ENCODE measurements around the gene TRIM40.
"Not testable (repeated sequence)": the region's sequence is repeated elsewhere in the genome, so short reads cannot be mapped to it uniquely, and the experiment has no call there.

The TRIM40 gene

DNA sequence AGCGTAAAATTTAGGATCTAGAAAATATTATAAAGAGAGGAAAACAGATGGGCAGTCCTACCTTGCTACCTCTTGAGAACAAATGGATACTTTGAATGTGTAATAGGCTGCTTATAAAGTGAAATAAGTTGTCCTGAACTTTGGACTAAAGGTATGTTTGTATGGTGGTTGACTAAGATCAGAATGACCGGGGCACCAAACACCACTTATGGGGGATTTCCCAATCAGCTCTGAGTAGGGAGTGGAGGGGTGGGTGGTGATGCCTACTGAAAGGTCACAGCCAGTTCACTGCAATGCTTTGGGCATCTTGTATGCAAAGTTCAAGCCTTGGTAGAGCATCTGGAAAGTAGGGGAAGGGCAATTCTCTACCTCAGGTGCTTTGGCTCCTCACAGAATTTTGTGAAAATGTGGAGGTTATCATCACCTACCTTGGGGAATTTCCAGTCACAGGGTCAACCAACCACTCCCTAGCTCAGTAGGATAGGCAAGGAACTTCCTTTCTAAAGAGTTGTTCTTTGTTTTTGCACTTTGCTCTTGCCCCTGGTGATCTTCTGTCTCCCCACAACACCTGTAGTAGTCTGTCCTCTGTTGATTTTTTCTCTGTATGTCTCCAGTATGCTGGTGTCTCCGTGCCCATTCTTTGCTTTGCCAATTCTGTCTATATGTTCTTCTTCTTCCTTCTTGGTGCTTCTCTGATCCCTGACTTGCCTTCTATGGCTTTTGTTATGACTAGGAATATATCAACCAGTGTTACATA, 22.8 kb upstream of the TRIM40 start, which contains the start of gene TRIM31:
Gene TRIM31, minus strand, starts transcription at position 88 of the 757 bp plus-strand sequence. CDS start 285 bp downstream, outside the sequence.
- DNase-seq (ENCODE audit: low read depth in 2 of 2) = no peak

DNA sequence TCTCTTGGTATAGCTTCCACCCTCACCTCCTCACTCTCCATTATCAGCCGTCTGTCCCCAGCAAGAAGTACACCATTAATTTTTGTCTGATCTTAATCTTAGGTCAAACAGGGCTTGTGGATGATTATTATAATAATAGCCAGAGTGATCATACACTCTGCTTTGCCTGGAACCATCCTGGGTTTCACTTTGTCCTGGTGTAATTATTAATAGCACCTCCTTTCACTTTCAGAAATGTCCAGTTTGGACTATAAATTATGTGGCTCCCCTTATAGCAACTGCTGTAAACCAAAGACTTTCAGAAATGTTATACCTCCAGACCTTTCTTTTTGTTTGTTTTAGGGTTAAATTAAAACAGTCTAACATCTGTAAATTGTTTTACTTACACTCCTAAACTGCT, 22.1 kb upstream of the TRIM40 start:
- DNase-seq (ENCODE audit: low read depth in 2 of 2) = no peak

DNA sequence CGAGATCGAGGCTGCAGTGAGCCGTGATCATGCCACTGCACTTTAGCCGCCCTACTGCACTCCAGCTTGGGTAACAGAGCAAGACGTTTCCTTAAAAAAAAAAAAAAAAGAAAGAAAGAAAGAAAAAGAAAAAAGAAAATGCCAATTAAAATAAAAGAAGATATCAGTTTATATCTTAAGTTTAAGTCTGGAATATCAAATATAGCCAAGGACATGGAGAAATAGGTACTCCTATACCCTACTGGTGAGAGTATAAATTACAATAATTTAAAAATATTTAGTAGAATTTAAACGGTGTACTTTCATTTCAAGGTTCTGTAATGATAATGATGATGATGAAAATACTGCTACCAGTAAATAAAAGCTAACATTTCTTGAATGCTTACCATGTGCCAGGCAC, 19.2 kb upstream of the TRIM40 start:
- no peak for DNase-seq (ENCODE audit: low read depth in 2 of 2)

DNA sequence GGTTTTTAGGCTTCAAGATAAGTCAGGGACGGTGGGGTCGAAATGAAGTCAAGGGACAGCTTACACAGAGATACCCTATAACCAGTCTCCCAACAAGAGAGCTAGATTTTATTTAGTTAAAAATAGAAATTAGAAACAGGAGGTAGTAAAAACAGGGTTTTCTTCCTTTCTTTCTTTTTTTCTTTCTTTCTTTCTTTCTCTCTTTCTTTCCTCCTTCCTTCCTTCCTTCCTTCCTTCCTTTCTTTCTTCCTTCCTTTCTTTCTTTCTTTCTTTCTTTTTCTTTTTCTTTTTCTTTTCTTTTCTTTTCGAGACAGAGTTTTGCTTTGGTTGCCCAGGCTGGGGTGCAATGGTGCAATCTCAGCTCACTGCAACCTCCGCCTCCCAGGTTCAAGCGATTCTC, 17.2 kb upstream of the TRIM40 start:
- DNase-seq (ENCODE audit: low read depth in 2 of 2) = not testable (repeated sequence)

DNA sequence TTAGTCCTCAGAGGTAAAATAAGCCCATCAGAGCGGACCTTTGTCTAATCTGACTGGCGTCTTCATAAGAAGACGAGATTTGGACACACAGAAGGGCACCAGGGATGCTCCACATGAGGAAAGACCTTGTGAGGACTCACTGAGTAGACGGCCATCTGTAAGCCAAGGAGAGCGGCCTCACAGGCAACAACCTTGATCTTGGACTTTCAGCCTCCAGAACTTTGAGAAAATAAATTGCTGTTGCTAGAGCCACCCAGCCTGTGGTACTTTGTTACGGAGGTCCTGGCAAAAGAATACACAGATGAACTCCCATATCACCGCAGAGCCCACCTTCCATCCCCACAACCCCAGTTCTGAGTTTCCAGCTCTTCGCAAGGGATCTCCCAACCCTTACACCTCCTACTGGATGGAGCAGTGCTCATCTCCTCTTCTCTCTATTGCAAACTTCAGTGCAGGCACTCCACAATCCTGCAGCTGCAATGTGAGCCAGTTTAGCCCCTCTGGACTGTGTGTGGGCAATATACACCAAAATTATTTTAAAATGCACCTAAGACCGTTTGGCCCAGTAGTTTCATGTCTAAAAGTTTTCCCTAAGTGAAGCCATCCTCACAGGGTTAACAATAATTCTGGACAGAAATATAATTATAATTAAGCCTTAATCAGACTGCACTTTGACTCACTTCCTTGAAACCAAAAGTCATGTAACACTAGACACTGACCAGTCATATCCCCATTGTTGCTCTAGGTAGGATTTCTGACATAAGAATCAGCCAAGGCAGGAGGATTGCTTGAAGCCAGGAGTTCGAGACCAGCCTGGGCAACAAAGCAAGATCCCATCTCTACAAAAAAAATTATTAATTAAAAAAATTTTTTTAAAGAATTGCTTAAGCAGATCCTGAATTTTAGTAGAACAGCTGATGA, 14.2 kb upstream of the TRIM40 start:
- no peak for DNase-seq (ENCODE audit: low read depth in 2 of 2)

DNA sequence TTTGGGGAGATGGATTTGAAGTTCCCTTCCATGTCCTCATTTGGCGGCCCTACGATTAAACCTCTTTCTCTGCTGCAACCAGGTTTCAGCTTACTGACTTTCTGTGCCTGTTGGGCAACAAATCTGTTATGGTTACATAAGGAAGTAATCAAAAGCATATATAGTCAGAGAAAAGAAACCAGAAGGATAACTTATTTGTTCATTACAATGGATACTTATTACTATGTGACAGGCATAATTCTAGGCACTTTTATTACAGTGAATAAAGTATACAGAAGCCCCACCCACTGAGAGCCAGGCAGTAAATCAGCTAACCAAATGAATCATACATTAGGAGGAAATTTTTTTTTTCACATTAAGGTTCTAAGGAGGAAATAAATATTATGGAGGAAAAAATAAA, 13.4 kb upstream of the TRIM40 start:
- DNase-seq (ENCODE audit: low read depth in 2 of 2) = no peak

DNA sequence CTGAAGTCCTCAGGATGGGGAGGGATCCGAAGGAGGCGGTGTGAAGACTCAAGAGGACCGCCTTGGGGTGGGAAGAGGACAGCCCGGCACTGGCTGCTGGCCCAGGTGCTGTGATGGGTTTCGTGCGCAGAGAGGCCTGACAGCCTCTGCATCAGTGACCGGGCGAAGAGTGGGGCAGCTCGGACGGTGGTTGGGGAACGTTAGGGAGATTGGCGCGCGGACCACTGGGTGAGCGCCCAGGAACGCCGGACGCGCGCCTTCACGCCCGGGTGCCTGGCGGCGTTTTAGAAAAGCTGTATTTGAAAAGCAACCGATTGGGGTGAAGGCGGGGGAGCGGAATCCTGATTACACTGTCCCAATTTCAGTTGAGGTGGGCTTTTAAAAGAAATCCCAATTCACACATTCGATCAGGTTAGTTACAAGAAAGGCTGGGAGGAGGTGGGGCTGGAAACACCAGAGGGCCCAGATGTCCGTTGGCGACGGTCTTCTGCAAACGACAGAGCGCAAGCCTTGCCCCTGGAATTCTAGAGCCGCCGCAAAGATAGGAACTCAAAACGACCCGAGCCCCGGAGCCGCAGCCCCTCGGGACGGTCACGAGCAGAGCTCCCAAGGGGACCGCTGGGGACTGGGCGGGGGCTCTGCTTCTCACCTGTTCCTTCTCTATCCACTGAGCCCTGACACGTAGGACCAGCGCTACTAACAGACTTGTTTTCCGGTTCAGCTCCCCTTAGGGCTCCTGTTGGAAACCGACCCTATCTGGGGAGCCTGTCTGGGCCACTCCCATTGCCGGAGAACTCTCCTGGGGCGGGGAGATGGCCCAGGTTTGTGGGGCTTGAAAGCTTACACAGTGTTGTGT, 8.5 kb upstream of the TRIM40 start:
- DNase-seq (ENCODE audit: low read depth in 2 of 2) = no peak

DNA sequence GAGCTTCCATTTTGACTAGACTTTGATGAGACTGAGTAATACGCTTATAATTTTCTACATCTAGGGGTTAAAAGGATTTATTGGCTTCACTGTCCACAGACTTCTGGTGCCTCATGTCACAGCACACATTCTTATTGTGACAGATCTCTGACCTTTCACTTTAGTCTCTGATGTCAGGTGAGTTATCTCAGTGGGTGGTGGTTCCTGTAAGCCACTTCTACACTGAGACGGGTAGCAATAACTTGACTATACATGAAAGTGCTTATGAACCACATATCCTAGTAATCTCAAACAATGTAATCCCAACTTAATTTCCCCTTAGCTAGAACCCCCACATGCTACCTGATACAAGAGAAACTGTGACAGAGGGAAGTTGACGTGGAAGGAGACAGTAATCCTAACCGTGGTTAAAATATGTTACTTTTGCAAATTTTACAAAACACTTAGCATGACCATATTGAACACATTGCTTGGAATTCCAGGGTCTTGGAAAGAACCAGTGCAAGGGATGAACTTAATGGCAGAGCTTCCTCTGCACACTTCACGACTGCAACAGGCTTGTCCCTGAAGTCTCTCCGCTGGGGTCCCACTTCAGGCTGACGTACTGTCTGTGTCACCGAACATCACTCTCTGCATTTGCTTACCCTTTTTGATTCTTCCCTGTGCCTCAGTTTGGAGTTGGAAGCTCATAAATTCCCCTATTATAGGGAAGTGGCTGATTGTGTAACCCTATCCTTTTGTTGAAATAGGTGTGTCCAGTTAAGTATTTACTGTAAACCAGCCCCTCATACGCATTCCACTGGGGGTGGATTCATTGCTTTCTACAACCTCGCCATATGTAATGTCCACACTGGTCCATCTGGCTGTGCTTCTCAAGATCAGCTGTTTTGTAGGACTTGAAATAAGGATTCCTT, 6.4 kb upstream of the TRIM40 start:
- no peak for DNase-seq (ENCODE audit: low read depth in 2 of 2)

DNA sequence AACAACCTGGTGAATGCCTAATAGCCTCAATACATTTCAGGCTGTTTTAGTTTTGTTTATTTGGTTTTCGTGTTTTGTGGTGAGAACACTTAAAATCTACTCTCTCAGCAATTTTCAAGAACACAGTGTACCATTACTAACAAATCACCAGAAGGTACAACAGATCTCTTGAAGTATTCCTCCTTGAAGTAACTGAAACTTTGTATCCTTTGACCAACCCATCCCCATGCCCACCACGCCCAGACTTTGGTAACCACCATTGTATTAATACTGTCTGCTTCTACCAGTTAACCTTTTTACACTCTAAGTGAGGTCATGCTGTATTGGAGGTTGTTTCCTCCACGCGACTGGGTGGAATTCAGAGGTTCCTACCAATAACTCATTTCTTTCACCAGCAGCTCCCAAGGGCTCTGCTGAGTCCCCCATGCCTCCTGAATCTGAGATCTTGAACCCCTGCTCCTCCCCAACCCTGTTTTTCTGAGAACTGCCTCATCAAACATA, 5.7 kb upstream of the TRIM40 start:
- DNase-seq (ENCODE audit: low read depth in 2 of 2) = no peak

DNA sequence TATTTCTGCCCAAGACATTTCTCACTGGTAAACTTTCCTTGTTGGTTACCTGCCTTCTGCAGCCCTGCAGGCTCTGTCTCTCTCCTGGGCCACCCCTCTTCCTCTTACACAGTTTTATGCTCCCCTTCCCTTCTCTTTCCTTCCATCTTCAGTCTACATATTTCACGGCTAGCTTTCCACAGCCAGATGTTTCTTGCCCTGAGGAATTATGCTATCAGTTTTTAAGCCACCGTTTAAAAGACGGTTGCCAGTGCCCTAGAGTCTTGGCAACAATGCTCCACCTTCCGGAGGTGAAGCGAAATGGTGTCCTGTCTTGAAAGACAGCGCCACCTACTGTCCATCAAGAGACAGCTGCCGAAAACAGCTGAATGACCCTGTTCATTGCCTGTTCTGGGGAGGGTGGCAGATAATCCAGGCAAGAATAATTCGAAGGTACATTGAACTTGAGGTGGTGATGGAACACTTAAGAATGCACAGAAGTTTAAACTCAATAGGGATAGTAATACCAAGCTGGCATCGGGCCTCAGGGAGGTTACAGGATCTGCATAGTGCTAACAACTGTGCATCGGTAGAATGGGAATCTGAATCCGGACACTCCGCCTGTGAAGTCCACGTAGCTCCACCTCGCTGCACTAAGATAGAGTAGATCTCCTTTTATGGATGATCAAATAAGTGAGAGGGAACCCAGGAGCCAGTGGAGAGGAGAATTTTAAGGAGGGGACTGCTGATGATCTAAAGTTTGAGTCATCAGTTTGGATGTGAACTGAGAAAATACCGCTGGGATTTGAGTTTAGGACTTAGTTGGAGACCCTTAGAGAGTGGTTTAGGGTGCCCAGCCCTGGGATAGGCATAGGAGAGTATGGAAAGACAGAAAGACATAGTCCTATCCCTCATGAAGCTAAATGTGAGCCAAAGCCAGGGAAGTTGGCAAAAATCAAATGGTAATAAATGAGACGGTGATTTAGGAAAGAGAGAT, 4.8 kb upstream of the TRIM40 start:
- DNase-seq (ENCODE audit: low read depth in 2 of 2) = peak; percentile 32 to 36

DNA sequence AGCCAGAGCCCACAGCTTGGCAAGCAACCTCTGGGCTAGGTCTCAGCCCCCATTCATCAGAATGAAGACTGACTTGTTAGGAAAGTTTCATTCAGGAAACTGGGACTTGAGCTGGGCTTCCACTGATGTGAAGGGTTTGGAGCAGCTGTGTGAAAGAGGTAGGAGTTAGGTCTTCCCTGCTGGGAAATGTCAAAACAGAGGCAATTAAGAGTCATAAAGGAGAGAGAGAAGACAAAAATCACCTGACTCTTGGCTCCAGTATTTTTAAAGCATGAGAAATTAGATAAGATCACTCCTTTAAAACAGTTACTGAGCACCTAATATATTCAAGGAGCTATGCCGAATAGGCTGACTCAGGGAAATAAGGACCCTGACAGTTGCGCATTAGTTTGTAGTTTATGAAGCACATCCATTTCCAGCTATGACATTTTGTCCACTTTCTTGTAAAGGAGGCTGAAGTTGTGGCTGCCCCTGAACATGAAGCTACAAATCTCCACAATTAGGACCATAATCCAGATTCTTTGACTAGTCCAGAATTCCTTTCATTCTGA, 3.9 kb upstream of the TRIM40 start:
- no peak for DNase-seq (ENCODE audit: low read depth in 2 of 2)

DNA sequence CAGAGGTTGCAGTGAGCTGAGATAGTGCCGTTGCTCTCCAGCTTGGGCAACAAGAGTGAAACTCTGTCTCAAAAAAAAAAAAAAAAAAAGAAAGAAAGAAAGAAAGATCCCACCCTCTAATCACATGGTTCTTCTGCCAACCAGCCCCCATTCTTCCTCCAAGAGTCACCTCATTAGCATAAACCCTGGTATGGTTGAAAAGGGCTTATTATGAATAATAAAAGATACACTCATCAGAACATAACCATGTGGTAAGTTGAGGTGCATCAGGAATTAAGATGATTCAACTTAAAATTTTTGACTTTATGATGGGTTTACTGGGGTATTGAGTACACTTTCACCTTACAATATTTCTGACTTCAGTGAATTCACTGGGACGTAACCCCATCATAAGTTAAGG, 793 bp upstream of the TRIM40 start:
- no peak for DNase-seq (ENCODE audit: low read depth in 2 of 2)

DNA sequence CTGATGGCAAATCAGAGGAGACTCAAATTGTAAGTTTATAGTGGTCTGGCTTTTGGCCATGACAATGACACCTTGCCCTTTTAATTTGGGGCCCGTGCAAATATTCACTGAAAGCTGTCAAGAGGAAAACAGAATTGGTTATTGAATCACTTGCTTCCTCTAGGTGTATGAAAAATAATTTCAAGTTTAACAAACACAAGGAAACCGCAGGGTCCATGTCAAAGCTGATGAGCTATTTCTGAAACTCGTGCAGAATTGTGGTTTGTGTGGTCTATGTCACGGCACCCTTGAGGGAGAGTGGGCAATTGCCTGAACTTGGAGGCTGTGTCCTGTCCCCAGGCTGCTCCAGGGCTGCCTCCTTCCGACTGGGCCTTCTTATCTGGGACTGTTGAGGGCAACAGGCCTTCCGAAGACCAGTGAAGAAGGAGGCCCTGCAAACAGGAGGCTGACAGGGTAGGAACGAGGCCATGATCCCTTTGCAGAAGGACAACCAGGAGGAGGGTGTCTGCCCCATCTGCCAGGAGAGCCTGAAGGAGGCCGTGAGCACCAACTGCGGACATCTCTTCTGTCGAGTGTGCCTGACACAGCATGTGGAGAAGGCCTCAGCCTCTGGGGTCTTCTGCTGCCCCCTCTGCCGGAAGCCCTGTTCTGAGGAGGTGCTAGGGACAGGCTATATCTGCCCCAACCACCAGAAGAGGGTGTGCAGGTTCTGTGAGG, 788 bp downstream of the TRIM40 start:
- DNase-seq (ENCODE audit: low read depth in 2 of 2) = no peak

DNA sequence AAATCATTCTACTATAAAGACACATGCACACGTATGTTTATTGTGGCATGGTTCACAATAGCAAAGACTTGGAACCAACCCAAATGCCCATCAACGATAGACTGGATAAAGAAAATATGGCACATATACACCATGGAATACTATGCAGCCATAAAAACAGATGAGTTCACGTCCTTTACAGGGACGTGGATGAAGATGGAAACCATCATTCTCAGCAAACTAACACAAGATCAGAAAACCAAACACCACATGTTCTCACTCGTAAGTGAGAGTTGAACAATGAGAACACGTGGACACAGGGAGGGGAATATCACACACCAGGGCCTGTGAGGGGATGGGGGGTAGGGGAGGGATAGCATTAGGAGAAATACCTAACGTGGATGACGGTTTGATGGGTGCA, 4.3 kb downstream of the TRIM40 start:
- not testable (repeated sequence) for DNase-seq (ENCODE audit: low read depth in 2 of 2)

DNA sequence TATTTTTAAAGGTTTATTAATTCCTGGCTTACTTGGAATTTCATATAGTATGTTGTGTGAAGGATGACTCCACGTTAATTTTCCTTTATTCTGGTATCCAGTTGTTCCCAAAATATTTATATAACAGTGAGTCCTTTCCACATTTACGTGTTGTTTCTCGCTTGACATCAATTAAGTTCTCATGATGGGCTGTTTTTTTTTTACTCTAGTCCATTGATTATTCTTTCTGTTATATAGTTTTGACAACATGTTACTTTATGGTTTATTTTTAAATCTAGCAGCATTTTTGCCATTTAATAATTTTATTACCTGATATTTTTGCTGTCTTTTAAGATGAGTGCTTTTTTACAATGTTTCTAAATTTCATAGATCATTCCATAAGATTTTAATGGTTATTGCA, 6.7 kb downstream of the TRIM40 start:
- DNase-seq (ENCODE audit: low read depth in 2 of 2) = no peak

DNA sequence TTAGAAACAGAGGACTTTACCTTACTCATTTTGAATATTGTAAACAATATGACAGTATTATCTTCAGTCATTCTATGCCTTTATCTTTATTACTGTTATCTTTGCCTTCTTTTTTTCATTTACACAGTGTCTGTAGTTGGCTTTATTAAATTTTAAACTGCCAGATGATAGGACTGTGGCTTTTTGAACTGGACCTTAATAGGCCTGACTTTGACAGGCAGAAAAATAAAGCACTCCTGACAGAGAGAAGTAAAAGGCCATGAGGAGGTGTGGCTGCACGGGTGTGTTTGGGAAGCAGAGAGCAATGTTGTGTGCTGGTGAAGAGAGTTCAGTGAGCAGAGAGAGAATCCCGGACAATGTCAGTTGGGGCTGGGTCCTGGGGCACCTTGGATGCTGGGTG, 7.8 kb downstream of the TRIM40 start:
- no peak for DNase-seq (ENCODE audit: low read depth in 2 of 2)

DNA sequence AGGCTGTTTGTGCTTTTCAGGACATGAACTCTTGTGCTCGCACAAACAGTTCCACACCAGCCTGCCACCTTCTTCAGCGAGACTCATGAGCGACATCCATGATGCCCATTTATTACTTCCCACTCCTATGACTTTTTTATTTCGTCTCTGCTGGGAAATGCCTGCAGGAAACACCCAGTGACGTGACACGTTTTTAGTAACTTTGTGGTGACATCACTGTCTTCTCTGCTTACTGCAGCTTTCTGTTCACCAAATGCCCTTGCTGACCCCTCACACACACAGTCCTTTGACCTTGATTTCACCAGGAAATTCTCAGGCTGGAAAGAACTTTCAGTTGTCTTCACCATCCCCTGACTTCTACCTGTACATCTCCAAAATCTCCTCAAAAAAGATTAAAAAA, 8.9 kb downstream of the TRIM40 start:
- DNase-seq (ENCODE audit: low read depth in 2 of 2) = no peak

DNA sequence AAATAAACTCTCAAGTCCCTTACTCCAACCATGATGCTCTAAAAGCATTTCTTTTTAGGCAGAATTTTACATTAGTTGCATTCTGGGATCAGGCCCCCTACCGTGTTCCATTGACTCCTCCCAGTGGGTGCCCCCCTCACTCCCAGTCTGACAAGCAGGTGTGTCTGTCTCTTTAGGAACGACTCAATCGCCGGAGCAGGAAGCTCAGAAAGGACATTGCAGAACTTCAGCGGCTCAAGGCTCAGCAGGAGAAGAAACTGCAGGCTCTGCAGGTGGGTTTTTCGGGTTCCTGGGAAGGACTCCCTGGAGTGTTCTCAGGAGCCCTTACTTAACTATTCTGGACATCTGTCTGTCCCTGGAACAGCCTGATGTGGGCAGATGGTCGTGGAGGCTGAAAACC, 9.9 kb downstream of the TRIM40 start:
- no peak for DNase-seq (ENCODE audit: low read depth in 2 of 2)

DNA sequence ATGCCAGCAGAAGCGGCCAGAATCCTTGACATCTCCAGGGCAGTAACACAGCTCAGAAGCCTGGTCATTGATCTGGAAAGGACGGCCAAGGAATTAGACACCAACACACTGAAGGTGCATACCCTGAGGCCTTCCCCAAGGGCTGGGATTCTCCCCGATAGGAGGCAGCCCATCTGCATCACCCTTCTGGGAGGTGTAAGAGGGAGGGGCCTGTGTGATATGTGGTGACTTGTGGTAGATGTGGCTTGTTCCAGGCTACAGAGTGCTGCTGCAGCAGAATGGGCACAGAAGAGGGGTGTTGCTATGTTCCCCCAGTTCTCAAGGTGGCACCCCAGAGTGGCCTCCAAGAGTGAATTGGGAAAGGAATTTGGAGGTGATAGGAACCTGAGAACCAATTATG, 11.2 kb downstream of the TRIM40 start:
- no peak for DNase-seq (ENCODE audit: low read depth in 2 of 2)

Measured in stimulated activated CD4-positive, alpha-beta T cell treated with anti-CD3 and anti-CD28 coated beads, Interleukin-12 subunit alpha, Interleukin-12 subunit beta, amount 100 ng/mL, for 24 hours (primary cell).